AG09319 (cell line): ENCODE results near the gene ANKRD23.

Source experiments
- DNase-seq: peaks from one replicate; pipeline ENCODE4 v3.0.0-alpha.2; 2010; ENCODE audit warnings: low read depth; ENCODE audit errors: extremely low read depth
- CTCF ChIP-seq: IDR thresholded peaks from 2 replicates; pipeline ENCODE4 v1.5.1; 2011; ENCODE audit warnings: low read depth, mild to moderate bottlenecking, inconsistent platforms, low read length, moderate library complexity

The ANKRD23 gene

DNA sequence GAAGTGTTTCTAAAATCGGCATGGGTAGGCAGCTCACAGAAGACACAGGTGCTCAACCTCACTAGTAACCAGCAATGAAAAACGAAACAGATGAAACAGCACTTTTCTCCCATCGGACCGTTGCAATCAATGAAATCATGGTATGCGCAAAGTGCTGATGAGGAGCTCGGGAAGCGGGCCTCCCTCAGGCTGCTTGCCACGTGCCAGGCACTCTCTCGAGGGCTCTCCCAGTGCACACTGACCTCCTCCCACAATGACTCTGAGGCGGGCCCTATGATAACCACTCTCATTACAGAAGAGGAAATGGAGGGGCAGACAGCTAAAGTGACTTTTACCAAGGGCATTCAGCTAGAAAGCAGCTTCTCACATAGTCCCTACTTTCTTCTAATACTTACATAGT lies 3.8 kb upstream of the ANKRD23 start:
- DNase-seq, result no peak
- no peak for TF ChIP-seq CTCF

DNA sequence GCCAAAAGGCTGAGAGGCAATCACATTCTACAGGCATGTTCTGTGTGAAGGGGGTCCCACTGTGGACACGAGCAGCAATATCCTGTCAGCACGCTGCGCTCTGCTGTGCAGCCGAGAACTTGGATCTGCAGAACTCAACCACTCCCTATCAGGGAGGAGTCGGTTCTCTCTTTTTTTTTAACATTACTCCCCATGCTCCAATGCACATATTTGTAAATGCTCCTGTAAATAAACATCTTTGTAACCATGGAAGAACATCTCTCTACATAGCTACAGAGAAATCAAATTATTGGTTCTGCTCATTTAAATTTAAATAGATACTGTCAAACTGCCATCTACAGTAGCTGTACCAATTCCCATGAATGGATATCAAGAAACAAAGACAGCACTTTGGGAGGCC lies 3.0 kb upstream of the ANKRD23 start:
- DNase-seq, result no peak

DNA sequence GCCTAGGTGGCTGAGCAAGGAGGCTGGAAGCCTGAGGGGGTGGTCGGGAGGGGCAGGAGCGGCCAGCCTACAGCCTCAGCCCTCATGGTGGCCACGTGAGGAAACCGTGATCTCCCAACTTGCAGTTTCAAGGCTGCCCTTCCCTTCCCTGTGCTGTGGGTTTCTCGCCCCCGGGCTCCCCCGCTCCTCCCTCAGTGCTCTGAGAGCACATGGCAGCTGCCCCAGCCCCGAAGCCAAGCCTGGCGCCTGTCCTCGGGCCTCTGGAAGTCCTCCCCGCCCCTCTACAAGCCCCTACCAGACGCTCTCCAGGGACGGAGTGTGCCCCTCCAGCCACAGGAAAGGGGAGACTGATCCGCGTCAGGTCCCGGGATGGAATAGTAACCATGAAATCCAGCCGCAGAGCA lies 586 bp upstream of the ANKRD23 start:
- DNase-seq, result no peak
- TF ChIP-seq CTCF, result no peak

More for the DNA sequence above, 3.0 kb upstream of the ANKRD23 start:
- no peak for TF ChIP-seq CTCF

- no peak for DNase-seq
- no peak for TF ChIP-seq CTCF
Observed at GRCh38 chr2:96842600-96842999, 1.2 kb downstream of the ANKRD23 start.

DNA sequence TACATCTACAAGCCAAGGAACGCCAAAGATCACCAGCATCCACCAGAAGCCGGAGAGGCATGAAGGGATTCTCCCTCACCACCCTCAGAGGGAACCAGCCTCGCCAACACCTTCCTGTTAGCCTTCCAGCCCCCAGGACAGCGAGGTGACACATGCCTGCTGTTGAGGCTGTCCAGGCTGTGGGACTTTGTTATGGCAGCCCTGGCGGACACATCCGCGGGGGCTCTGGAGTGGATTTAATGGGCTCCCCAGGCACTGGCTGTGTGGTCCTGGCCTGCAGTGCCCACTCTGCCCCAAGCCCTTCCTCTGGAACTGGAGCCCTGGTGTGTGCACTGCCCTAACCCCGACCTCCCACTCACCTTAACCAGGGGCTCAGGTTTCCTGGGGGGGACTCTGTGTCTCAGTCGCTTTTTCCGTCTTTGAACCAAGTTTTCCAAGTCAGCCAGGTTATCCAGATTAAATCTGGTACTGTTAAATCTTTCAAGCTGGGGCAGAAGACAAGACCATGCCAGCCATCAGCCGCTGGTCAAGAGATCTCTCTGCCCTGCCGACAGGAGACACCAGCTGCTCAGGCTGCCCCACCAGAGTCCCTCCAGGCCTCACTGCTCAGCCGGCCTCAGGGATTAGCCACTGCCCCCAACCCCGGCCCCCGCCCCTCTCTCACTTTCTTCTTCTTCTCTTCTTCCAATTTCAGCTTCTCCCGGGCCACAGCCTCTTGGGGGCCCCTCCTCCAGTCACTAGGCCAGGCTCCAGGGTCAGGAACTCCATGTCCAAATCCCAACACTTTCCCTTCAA lies 1.9 kb downstream of the ANKRD23 start:
- TF ChIP-seq CTCF, result no peak

GRCh38 chr2:96839875-96840850 lies 3.7 kb downstream of the ANKRD23 start:
- no peak for TF ChIP-seq CTCF
- no peak for DNase-seq

More for the DNA sequence above, 1.9 kb downstream of the ANKRD23 start:
- DNase-seq, result no peak
